ENCODE data around the gene PTPRT. TPM values are rescaled to one million over a fixed set of nuclear protein-coding genes. Genes with fewer than 3 reads are reported as not detected.

The PTPRT gene
- total and polyA plus RNA-seq, 4 donors, result 0.03 to 0.19 (median 0.18) TPM; not detected in 1

- no peaks in the 10 kb centered on the region for H3K36me3 ChIP-seq (ENCODE audit: control insufficient read depth in 1 of 2, insufficient read depth in 2 of 2, low read length in 1 of 2)
- 69 to 75% methylated on average over 3 of the region's 3 CpGs for WGBS, 2 donors
- intact Hi-C loops (cut with DNase I), result no loop called here
- H3K27me3 ChIP-seq (ENCODE audit: control insufficient read depth in 1 of 2, insufficient read depth in 2 of 2, low read length in 1 of 2), result no peaks in the 10 kb centered on the region
- DNase-seq (no peak), ATAC-seq (ENCODE audit: low FRiP score) (no peak)
- no peak overlapping the region for H3K4me3 ChIP-seq (ENCODE audit: low read length in 2 of 2)
- H3K9me3 ChIP-seq (ENCODE audit: control insufficient read depth, low read length), result no peaks in the 10 kb centered on the region
- no peak overlapping the region for H3K27ac ChIP-seq (ENCODE audit: low read depth in 1 of 2, low read length in 2 of 2)
- H3K4me1 ChIP-seq (ENCODE audit: control insufficient read depth in 1 of 2, insufficient read depth in 2 of 2, low read length in 2 of 2), result no peaks in the 10 kb centered on the region
Observed at GRCh38 chr20:42873259-42873658, 316.4 kb downstream of the PTPRT start.

- DNase-seq, result no peak
- 71% methylated on average over 3 of the region's 3 CpGs for WGBS, 2 donors
- Histone ChIP-seq H3K4me3 (ENCODE audit: low read length in 2 of 2) (no peak overlapping the region), H3K9me3 (ENCODE audit: control insufficient read depth, low read length) (no peaks in the 10 kb centered on the region), H3K27me3 (ENCODE audit: control insufficient read depth in 1 of 2, insufficient read depth in 2 of 2, low read length in 1 of 2) (no peaks in the 10 kb centered on the region), H3K4me1 (ENCODE audit: control insufficient read depth in 1 of 2, insufficient read depth in 2 of 2, low read length in 2 of 2) (no peaks in the 10 kb centered on the region), H3K27ac (ENCODE audit: low read depth in 1 of 2, low read length in 2 of 2) (no peak overlapping the region), H3K36me3 (ENCODE audit: control insufficient read depth in 1 of 2, insufficient read depth in 2 of 2, low read length in 1 of 2) (no peaks in the 10 kb centered on the region)
- ATAC-seq (ENCODE audit: low FRiP score), result no peak
- intact Hi-C loops (cut with DNase I), result no loop called here
Observed at GRCh38 chr20:42864116-42864515, 325.6 kb downstream of the PTPRT start.

GRCh38 chr20:42862446-42862845 lies 327.3 kb downstream of the PTPRT start:
- Histone ChIP-seq H3K36me3 (ENCODE audit: control insufficient read depth in 1 of 2, insufficient read depth in 2 of 2, low read length in 1 of 2) (no peaks in the 10 kb centered on the region), H3K4me1 (ENCODE audit: control insufficient read depth in 1 of 2, insufficient read depth in 2 of 2, low read length in 2 of 2) (no peaks in the 10 kb centered on the region), H3K9me3 (ENCODE audit: control insufficient read depth, low read length) (no peaks in the 10 kb centered on the region), H3K4me3 (ENCODE audit: low read length in 2 of 2) (no peak overlapping the region), H3K27me3 (ENCODE audit: control insufficient read depth in 1 of 2, insufficient read depth in 2 of 2, low read length in 1 of 2) (no peaks in the 10 kb centered on the region), H3K27ac (ENCODE audit: low read depth in 1 of 2, low read length in 2 of 2) (no peak overlapping the region)
- intact Hi-C loops (cut with DNase I), result no loop called here
- ATAC-seq (ENCODE audit: low FRiP score) (no peak), DNase-seq (no peak)
- 71 to 79% methylated on average over 5 of the region's 5 CpGs for WGBS, 2 donors

- ATAC-seq (ENCODE audit: low FRiP score) (no peak), DNase-seq (no peak)
- no peaks in the 10 kb centered on the region for H3K9me3 ChIP-seq (ENCODE audit: control insufficient read depth, low read length)
- intact Hi-C loops (cut with DNase I), result no loop called here
- H3K27me3 ChIP-seq (ENCODE audit: control insufficient read depth in 1 of 2, insufficient read depth in 2 of 2, low read length in 1 of 2), result peaks cover 0 to 2% of the 10 kb centered on the region in 2 donors
- H3K4me1 ChIP-seq (ENCODE audit: control insufficient read depth in 1 of 2, insufficient read depth in 2 of 2, low read length in 2 of 2), result no peaks in the 10 kb centered on the region
- H3K36me3 ChIP-seq (ENCODE audit: control insufficient read depth in 1 of 2, insufficient read depth in 2 of 2, low read length in 1 of 2), result no peaks in the 10 kb centered on the region
- WGBS, 2 donors, result 82 to 85% methylated on average over 7 of the region's 7 CpGs
- H3K27ac ChIP-seq (ENCODE audit: low read depth in 1 of 2, low read length in 2 of 2), result no peak overlapping the region
- no peak overlapping the region for H3K4me3 ChIP-seq (ENCODE audit: low read length in 2 of 2)
Observed at GRCh38 chr20:42857446-42857845, 332.3 kb downstream of the PTPRT start.

GRCh38 chr20:42855896-42856295 lies 333.8 kb downstream of the PTPRT start:
- no peaks in the 10 kb centered on the region for H3K9me3 ChIP-seq (ENCODE audit: control insufficient read depth, low read length)
- no peak overlapping the region for H3K27ac ChIP-seq (ENCODE audit: low read depth in 1 of 2, low read length in 2 of 2)
- 68 to 79% methylated on average over 1 of the region's 1 CpG for WGBS, 2 donors
- H3K4me3 ChIP-seq (ENCODE audit: low read length in 2 of 2), result no peak overlapping the region
- H3K27me3 ChIP-seq (ENCODE audit: control insufficient read depth in 1 of 2, insufficient read depth in 2 of 2, low read length in 1 of 2), result peaks cover 0 to 2% of the 10 kb centered on the region in 2 donors
- no peaks in the 10 kb centered on the region for H3K4me1 ChIP-seq (ENCODE audit: control insufficient read depth in 1 of 2, insufficient read depth in 2 of 2, low read length in 2 of 2)
- DNase-seq (no peak), ATAC-seq (ENCODE audit: low FRiP score) (no peak)
- intact Hi-C loops (cut with DNase I), result no loop called here
- no peaks in the 10 kb centered on the region for H3K36me3 ChIP-seq (ENCODE audit: control insufficient read depth in 1 of 2, insufficient read depth in 2 of 2, low read length in 1 of 2)

- DNase-seq (no peak), ATAC-seq (ENCODE audit: low FRiP score) (no peak)
- Histone ChIP-seq H3K27ac (ENCODE audit: low read depth in 1 of 2, low read length in 2 of 2) (no peak overlapping the region), H3K27me3 (ENCODE audit: control insufficient read depth in 1 of 2, insufficient read depth in 2 of 2, low read length in 1 of 2) (peaks cover 0 to 2% of the 10 kb centered on the region in 2 donors), H3K36me3 (ENCODE audit: control insufficient read depth in 1 of 2, insufficient read depth in 2 of 2, low read length in 1 of 2) (no peaks in the 10 kb centered on the region), H3K4me1 (ENCODE audit: control insufficient read depth in 1 of 2, insufficient read depth in 2 of 2, low read length in 2 of 2) (no peaks in the 10 kb centered on the region), H3K4me3 (ENCODE audit: low read length in 2 of 2) (no peak overlapping the region), H3K9me3 (ENCODE audit: control insufficient read depth, low read length) (no peaks in the 10 kb centered on the region)
- intact Hi-C loops (cut with DNase I), result no loop called here
Observed at GRCh38 chr20:42852691-42853090, 337.0 kb downstream of the PTPRT start.

GRCh38 chr20:42846784-42847490 lies 342.8 kb downstream of the PTPRT start:
- Histone ChIP-seq H3K4me1 (ENCODE audit: control insufficient read depth in 1 of 2, insufficient read depth in 2 of 2, low read length in 2 of 2) (no peaks in the 10 kb centered on the region), H3K9me3 (ENCODE audit: control insufficient read depth, low read length) (no peaks in the 10 kb centered on the region), H3K27me3 (ENCODE audit: control insufficient read depth in 1 of 2, insufficient read depth in 2 of 2, low read length in 1 of 2) (no peaks in the 10 kb centered on the region), H3K4me3 (ENCODE audit: low read length in 2 of 2) (no peak overlapping the region), H3K27ac (ENCODE audit: low read depth in 1 of 2, low read length in 2 of 2) (no peak overlapping the region), H3K36me3 (ENCODE audit: control insufficient read depth in 1 of 2, insufficient read depth in 2 of 2, low read length in 1 of 2) (no peaks in the 10 kb centered on the region)
- 71% methylated on average over 8 of the region's 8 CpGs for WGBS, 2 donors
- no peak for ATAC-seq (ENCODE audit: low FRiP score)
- DNase-seq, result no peak
- intact Hi-C loops (cut with DNase I), result no loop called here

GRCh38 chr20:42844751-42845150 lies 345.0 kb downstream of the PTPRT start:
- Histone ChIP-seq H3K27ac (ENCODE audit: low read depth in 1 of 2, low read length in 2 of 2) (no peak overlapping the region), H3K36me3 (ENCODE audit: control insufficient read depth in 1 of 2, insufficient read depth in 2 of 2, low read length in 1 of 2) (no peaks in the 10 kb centered on the region), H3K4me3 (ENCODE audit: low read length in 2 of 2) (no peak overlapping the region), H3K9me3 (ENCODE audit: control insufficient read depth, low read length) (no peaks in the 10 kb centered on the region), H3K27me3 (ENCODE audit: control insufficient read depth in 1 of 2, insufficient read depth in 2 of 2, low read length in 1 of 2) (no peaks in the 10 kb centered on the region), H3K4me1 (ENCODE audit: control insufficient read depth in 1 of 2, insufficient read depth in 2 of 2, low read length in 2 of 2) (no peaks in the 10 kb centered on the region)
- no peak for ATAC-seq (ENCODE audit: low FRiP score)
- intact Hi-C loops (cut with DNase I), result no loop called here
- WGBS, 2 donors, result 87 to 89% methylated on average over 6 of the region's 6 CpGs
- no peak for DNase-seq

GRCh38 chr20:42837456-42837855 lies 352.2 kb downstream of the PTPRT start:
- intact Hi-C loops (cut with DNase I), result no loop called here
- H3K27ac ChIP-seq (ENCODE audit: low read depth in 1 of 2, low read length in 2 of 2), result no peak overlapping the region

More at GRCh38 chr20:42837456-42837855, 352.2 kb downstream of the PTPRT start:
- H3K9me3 ChIP-seq (ENCODE audit: control insufficient read depth, low read length), result no peaks in the 10 kb centered on the region
- 88% methylated on average over 3 of the region's 3 CpGs for WGBS, 2 donors
- H3K4me3 ChIP-seq (ENCODE audit: low read length in 2 of 2), result no peak overlapping the region
- DNase-seq, result no peak
- H3K27me3 ChIP-seq (ENCODE audit: control insufficient read depth in 1 of 2, insufficient read depth in 2 of 2, low read length in 1 of 2), result no peaks in the 10 kb centered on the region
- H3K4me1 ChIP-seq (ENCODE audit: control insufficient read depth in 1 of 2, insufficient read depth in 2 of 2, low read length in 2 of 2), result no peaks in the 10 kb centered on the region
- ATAC-seq (ENCODE audit: low FRiP score), result no peak
- no peaks in the 10 kb centered on the region for H3K36me3 ChIP-seq (ENCODE audit: control insufficient read depth in 1 of 2, insufficient read depth in 2 of 2, low read length in 1 of 2)

Data from aorta (tissue), 5 donors.